ENCODE data around the gene ZRANB3. TPM values are rescaled to one million over a fixed set of nuclear protein-coding genes. Genes with fewer than 3 reads are reported as not detected.

Gene ZRANB3
- total and polyA plus RNA-seq, 2 of the 13 experiments (the other 11 are each of a cell fraction or from before 2014, with no cell fraction given), result 5.8 to 25.2 TPM

GRCh38 chr2:135162786-135163185 is 368.2 kb downstream of the ZRANB3 start (continued):
- TF ChIP-seq, protein P1, sequence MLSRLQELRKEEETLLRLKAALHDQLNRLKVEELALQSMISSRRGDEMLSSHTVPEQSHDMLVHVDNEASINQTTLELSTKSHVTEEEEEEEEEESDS (CRISPR knock-in tag; IDR thresholded peaks at IDR 0.05; ENCODE audit: borderline replicate concordance), result no peak
- TF ChIP-seq TFE3 (CRISPR knock-in tag; IDR thresholded peaks at IDR 0.05), result no peak
- TF ChIP-seq RFXANK (CRISPR knock-in tag; IDR thresholded peaks at IDR 0.05), result no peak
- no peak for TF ChIP-seq ZNF274 (CRISPR knock-in tag; IDR thresholded peaks at IDR 0.05)
- TF ChIP-seq ZNF121 (CRISPR knock-in tag; IDR thresholded peaks at IDR 0.05), result no peak
- TF ChIP-seq SSRP1 (CRISPR knock-in tag; IDR thresholded peaks at IDR 0.05), result no peak

DNA sequence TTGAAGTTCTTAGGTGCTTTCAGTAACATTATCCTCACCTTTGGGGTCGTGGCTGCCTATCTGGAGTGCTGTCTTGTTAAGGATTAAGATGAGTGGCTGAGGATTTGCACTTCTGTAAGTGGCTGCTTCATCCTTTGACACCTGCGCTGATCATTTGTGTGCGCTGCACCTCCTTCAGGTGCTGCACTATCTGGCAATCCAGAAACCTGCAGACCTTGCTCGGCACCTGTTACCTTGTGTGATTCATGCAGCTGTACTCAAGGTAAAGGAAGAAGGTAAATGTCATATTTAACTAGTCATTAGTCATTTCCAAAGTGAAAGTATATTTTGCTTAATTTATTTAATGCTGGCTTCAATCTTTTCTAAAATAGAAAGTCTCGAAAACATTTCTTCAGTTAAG is 368.6 kb downstream of the ZRANB3 start:
- no peak for DNase-seq (ENCODE audit: low spot score)
- H3K27ac ChIP-seq (ENCODE audit: extremely low read length, insufficient read depth, low read length), result no peak overlapping the region
- no peaks in the 10 kb centered on the region for H3K9me3 ChIP-seq (ENCODE audit: low read length)
- intact Hi-C loops (cut with micrococcal nuclease; ENCODE audit: unreplicated experiment) (no loop called here), in situ Hi-C loops (cut with HindIII; ENCODE audit: extremely low pct_ligation_motif_present, low pct_unique_long_range_greater_than_20kb) (no loop called here)
- no peak overlapping the region for H3K4me2 ChIP-seq (ENCODE audit: low read depth, low read length)
- H3K79me2 ChIP-seq (ENCODE audit: insufficient read depth, low read length), result no peaks in the 10 kb centered on the region
- BruUV-seq (replicated peaks), result no TSS peak
- no peaks in the 10 kb centered on the region for H3K27me3 ChIP-seq (ENCODE audit: control insufficient read depth in 1 of 2, insufficient read depth in 2 of 2, low read length in 2 of 2)
- H3K9ac ChIP-seq (ENCODE audit: insufficient read depth, low read depth, low read length), result no peak overlapping the region
- H4K20me1 ChIP-seq (ENCODE audit: insufficient read depth, low read length), result no peaks in the 10 kb centered on the region
- no peak for FAIRE-seq
- H3K4me1 ChIP-seq (ENCODE audit: insufficient read depth, low read length), result no peaks in the 10 kb centered on the region
- ATAC-seq, result no peak
- peaks cover 19 to 63% of the 10 kb centered on the region in 2 experiments for H3K36me3 ChIP-seq (replicated peaks in 1 of 2; ENCODE audit: control insufficient read depth in 1 of 2, insufficient read depth in 2 of 2, low read length in 2 of 2)
- H2AFZ ChIP-seq (ENCODE audit: low read length), result no peak overlapping the region
- WGBS (ENCODE audit: low lambda C conversion rate), result 98% methylated on average over 5 of the region's 5 CpGs
- CTCF ChIA-PET (ENCODE audit: low intra/inter-chr PET ratio, low total read pairs), result no interaction called here
- no peak overlapping the region for H3K4me3 ChIP-seq (replicated peaks in 1 of 3; ENCODE audit: insufficient read depth in 1 of 3, low read depth in 2 of 3, low read length in 3 of 3)
- POLR2A ChIA-PET, result no interaction called here
- no peak for TF ChIP-seq SMARCC2 (IDR thresholded peaks at IDR 0.05)
- no peak for TF ChIP-seq ZNF350 (CRISPR knock-in tag; IDR thresholded peaks at IDR 0.05; ENCODE audit: borderline replicate concordance, low read depth)
- no peak for TF ChIP-seq ZNF607 (CRISPR knock-in tag; IDR thresholded peaks at IDR 0.05; ENCODE audit: borderline replicate concordance)
- TF ChIP-seq ZNF256 (CRISPR knock-in tag; conservative IDR thresholded peaks at IDR 0.05), result no peak
- no peak for TF ChIP-seq ZNF556 (CRISPR knock-in tag; IDR thresholded peaks at IDR 0.05; ENCODE audit: borderline replicate concordance)
- no peak for TF ChIP-seq CENPT (CRISPR knock-in tag; IDR thresholded peaks at IDR 0.05; ENCODE audit: low read depth)
- no peak for TF ChIP-seq EHMT2 (IDR thresholded peaks at IDR 0.05; ENCODE audit: borderline replicate concordance, low read depth, low read length)
- no peak for TF ChIP-seq ZNF280B (CRISPR knock-in tag; IDR thresholded peaks at IDR 0.05; ENCODE audit: borderline replicate concordance)
- no peak for TF ChIP-seq ATF7 (IDR thresholded peaks at IDR 0.05)
- TF ChIP-seq ATF7 (CRISPR knock-in tag; IDR thresholded peaks at IDR 0.05), result no peak
- TF ChIP-seq SKI (IDR thresholded peaks at IDR 0.05; ENCODE audit: partially characterized antibody), result no peak
- no peak for TF ChIP-seq ISL2 (CRISPR knock-in tag; IDR thresholded peaks at IDR 0.05)
- TF ChIP-seq ZNF205 (CRISPR knock-in tag; IDR thresholded peaks at IDR 0.05), result no peak
- no peak for TF ChIP-seq MED8 (CRISPR knock-in tag; IDR thresholded peaks at IDR 0.05; ENCODE audit: insufficient replicate concordance)
- TF ChIP-seq, protein P2, sequence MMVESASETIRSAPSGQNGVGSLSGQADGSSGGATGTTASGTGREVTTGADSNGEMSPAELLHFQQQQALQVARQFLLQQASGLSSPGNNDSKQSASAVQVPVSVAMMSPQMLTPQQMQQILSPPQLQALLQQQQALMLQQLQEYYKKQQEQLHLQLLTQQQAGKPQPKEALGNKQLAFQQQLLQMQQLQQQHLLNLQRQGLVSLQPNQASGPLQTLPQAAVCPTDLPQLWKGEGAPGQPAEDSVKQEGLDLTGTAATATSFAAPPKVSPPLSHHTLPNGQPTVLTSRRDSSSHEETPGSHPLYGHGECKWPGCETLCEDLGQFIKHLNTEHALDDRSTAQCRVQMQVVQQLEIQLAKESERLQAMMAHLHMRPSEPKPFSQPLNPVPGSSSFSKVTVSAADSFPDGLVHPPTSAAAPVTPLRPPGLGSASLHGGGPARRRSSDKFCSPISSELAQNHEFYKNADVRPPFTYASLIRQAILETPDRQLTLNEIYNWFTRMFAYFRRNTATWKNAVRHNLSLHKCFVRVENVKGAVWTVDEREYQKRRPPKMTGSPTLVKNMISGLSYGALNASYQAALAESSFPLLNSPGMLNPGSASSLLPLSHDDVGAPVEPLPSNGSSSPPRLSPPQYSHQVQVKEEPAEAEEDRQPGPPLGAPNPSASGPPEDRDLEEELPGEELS (CRISPR knock-in tag; IDR thresholded peaks at IDR 0.05), result no peak

Data from HepG2 (cell line).